Measurements from ENCODE around the gene USP49. TPM values are rescaled to one million over a fixed set of nuclear protein-coding genes. Genes with fewer than 3 reads are reported as not detected.

USP49 gene
- total RNA-seq, 2 experiments from 2014 or later, result 1.3 TPM

DNA sequence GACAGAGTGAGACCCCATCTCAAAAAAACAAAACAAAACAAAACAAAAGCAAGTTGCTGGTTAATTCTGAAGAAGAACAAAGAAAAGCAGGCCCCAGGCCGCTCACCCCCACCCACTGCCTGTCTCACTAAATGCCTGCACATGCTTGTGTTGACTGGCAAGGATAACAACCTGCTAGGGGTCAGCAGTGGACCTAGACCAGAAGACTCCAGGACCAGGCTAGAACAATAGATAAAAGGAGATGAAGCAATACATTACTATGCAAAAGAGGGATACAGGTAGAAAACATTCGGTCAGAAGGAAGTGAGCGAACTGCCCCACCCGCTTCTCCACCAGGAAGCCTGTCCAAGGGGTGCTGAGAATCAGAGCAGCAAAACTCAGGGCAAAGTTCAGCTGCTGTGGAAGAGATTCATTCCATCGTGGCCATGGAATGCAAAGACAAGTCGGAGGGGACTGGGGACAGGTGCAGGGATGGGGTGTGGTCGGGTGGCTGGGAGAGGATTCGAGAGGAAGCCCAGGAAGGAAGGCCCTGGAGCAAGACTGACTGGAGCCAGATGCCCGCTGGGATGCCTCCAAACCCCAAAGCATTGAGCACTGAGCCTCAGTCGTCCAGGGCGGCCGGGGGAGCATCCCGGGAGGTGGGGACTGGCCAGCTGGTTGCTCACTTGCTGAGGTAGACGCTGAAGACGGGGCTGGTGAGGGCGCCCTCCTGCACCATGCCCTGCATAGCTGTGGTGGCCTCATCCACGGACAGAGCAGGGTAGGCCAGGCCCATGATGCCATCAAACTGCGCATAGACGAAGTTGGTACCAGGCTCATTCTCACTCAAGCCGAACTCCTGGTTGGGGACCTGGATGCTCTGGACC lies 153.3 kb downstream of the USP49 start:
- Histone ChIP-seq H3K27ac (ENCODE audit: low read depth in 1 of 2, low read length in 2 of 2) (no peak overlapping the region), H3K4me3 (ENCODE audit: low read length) (no peak overlapping the region), H3K9me3 (ENCODE audit: control insufficient read depth in 1 of 2, insufficient read depth in 1 of 2, low read length in 2 of 2) (no peaks in the 10 kb centered on the region), H3K4me1 (ENCODE audit: insufficient read depth, low read length) (no peaks in the 10 kb centered on the region), H3K27me3 (ENCODE audit: control insufficient read depth in 1 of 2, insufficient read depth in 2 of 2, low read length in 2 of 2) (peaks cover 0 to 3% of the 10 kb centered on the region in 2 experiments), H3K36me3 (ENCODE audit: insufficient read depth, low read length) (no peaks in the 10 kb centered on the region)
- ChIA-PET POLR2A (no interaction called here), CTCF (no interaction called here)
- TF ChIP-seq, protein P1, sequence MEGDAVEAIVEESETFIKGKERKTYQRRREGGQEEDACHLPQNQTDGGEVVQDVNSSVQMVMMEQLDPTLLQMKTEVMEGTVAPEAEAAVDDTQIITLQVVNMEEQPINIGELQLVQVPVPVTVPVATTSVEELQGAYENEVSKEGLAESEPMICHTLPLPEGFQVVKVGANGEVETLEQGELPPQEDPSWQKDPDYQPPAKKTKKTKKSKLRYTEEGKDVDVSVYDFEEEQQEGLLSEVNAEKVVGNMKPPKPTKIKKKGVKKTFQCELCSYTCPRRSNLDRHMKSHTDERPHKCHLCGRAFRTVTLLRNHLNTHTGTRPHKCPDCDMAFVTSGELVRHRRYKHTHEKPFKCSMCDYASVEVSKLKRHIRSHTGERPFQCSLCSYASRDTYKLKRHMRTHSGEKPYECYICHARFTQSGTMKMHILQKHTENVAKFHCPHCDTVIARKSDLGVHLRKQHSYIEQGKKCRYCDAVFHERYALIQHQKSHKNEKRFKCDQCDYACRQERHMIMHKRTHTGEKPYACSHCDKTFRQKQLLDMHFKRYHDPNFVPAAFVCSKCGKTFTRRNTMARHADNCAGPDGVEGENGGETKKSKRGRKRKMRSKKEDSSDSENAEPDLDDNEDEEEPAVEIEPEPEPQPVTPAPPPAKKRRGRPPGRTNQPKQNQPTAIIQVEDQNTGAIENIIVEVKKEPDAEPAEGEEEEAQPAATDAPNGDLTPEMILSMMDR (IDR thresholded peaks at IDR 0.05), result no peak
- no peak for DNase-seq
- no peaks in the 10 kb centered on the region for H3K9me3 Mint-ChIP-seq
- H3K4me1 Mint-ChIP-seq (ENCODE audit: low read depth), result no peaks in the 10 kb centered on the region
- H3K36me3 Mint-ChIP-seq (ENCODE audit: low read depth), result no peaks in the 10 kb centered on the region
- ATAC-seq (ENCODE audit: poor library complexity), result no peak
- no peak overlapping the region for H3K4me3 Mint-ChIP-seq
- no peaks in the 10 kb centered on the region for H3K27me3 Mint-ChIP-seq
- intact Hi-C loops (cut with DNase I, micrococcal nuclease), result no loop called here
- H3K27ac Mint-ChIP-seq, result no peak overlapping the region

DNA sequence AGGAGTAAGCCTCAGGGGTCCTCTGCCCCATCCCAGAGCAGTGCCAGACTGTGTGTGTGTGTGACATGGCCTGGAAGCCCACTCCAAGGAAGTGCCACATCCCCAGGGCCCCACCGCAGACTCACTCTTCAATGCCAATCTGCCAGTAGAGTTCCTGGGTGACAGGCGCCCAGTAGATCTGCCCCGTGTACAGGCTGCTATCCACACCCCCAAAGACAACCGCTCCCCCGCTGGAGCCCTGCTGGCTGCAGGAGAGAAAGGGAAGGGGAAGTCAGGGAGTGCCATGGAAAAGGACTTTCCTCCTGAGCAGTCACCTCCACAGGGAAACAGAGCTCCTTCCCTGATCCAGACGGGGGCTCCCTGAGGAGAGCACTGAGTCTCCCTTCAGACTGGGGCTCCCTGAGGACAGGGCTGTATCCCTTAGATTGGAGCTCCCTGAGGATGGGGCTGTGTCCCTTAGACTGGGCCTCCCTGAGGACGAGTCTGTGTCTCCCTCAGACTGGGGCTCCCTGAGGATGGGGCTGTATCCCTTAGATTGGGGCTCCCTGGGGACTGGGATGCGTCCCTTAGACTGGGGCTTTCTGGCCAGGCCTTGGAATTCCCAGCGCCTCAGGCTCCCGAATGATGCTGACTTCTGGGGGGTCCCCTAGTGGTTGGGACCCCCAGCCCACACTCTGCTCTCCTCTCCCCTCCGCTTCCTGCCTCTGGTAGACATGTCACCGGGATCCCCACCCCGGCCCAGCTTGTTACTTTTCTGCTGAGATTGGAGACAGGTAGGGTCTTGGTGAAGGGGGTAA lies 154.6 kb downstream of the USP49 start:
- DNase-seq, result no peak
- Mint-ChIP-seq H3K27ac (no peak overlapping the region), H3K27me3 (no peaks in the 10 kb centered on the region), H3K36me3 (ENCODE audit: low read depth) (no peaks in the 10 kb centered on the region), H3K4me1 (ENCODE audit: low read depth) (peaks cover 3% of the 10 kb centered on the region), H3K9me3 (no peaks in the 10 kb centered on the region), H3K4me3 (no peak overlapping the region)
- Histone ChIP-seq H3K27me3 (ENCODE audit: control insufficient read depth in 1 of 2, insufficient read depth in 2 of 2, low read length in 2 of 2) (peaks cover 0 to 3% of the 10 kb centered on the region in 2 experiments), H3K9me3 (ENCODE audit: control insufficient read depth in 1 of 2, insufficient read depth in 1 of 2, low read length in 2 of 2) (no peaks in the 10 kb centered on the region), H3K4me3 (ENCODE audit: low read length) (no peak overlapping the region), H3K36me3 (ENCODE audit: insufficient read depth, low read length) (no peaks in the 10 kb centered on the region), H3K27ac (ENCODE audit: low read depth in 1 of 2, low read length in 2 of 2) (no peak overlapping the region), H3K4me1 (ENCODE audit: insufficient read depth, low read length) (peaks cover 5% of the 10 kb centered on the region)
- POLR2A ChIA-PET, result no interaction called here
- TF ChIP-seq, protein P1 (IDR thresholded peaks at IDR 0.05), result no peak
- intact Hi-C loops (cut with DNase I, micrococcal nuclease), result no loop called here
- no peak for ATAC-seq (ENCODE audit: poor library complexity)
- CTCF ChIA-PET, result no interaction called here

Other genes with a start within 250 kb of the USP49 start
- gene TFEB, start 159.8 kb downstream of the USP49 start, total RNA-seq, result 10 to 100 TPM; 23.8 to 24.1 TPM
- not detected for gene PGC, start 148.0 kb downstream of the USP49 start, total RNA-seq
- 1 to 10 TPM; 4.6 to 5.4 TPM for gene FRS3, start 115.5 kb downstream of the USP49 start, total RNA-seq
- gene PRICKLE4, start 114.6 kb downstream of the USP49 start, total RNA-seq, result not detected
- 10 to 100 TPM; 78.8 to 83.2 TPM for gene TOMM6, start 107.7 kb downstream of the USP49 start, total RNA-seq
- 1 to 10 TPM; 1.3 to 1.6 TPM for gene MED20, start 25.8 kb upstream of the USP49 start, total RNA-seq
- gene BYSL, start 26.1 kb upstream of the USP49 start, total RNA-seq, result 1 to 10 TPM; 1.2 to 1.6 TPM
- 100 to 1,000 TPM; 247 to 248 TPM for gene CCND3, start 46.4 kb upstream of the USP49 start, total RNA-seq
- 10 to 100 TPM; 30.1 to 34.7 TPM for gene TAF8, start 155.1 kb upstream of the USP49 start, total RNA-seq
- not detected for gene C6orf132, start 247.2 kb upstream of the USP49 start, total RNA-seq

Measured in CD4-positive, alpha-beta T cell (primary cell).